ENCODE measurements around the gene ZNF594.

DNA sequence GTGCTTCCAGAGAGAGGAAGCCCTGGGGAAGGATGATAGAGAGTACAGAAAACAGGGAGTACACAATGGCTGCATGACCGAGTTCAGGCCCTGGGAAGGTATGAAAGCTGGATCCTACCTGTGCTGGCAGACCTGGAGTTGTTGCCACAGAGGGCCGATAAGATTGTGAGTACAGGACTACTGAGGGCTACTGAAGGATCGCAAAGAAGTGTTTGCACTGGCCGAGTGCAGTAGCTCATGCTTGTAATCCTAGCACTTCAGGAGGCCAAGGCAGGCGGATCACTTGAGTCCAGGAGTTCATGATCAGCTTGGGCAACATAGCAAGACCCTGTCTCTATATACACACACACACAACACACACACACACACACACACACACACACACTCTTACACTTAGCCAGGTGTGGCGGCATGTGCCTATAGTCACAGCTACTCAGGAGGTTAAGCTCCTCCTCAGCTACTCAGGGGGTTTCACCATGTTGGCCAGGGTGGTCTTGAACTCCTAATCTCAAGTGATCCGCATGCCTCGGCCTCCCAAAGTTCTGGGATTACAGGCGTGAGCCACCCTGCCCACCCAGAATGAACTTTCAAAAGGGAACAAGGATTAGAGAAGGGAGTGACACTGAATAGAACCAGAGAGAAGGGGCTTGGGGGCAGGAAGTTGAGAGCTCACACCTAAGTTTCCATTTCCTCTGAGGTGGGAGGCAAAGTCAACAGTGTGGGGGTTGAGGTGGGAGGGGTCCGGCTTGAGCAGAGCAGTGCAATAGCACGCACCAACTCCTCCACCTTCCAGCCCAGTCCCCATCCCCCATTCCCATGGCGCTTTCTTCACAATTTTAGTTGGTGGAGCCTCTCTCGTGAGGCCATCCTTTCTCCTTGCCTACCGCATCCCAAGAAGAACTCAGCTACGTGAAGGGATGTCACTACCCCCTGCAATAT, 35.5 kb upstream of the ZNF594 start:
- no peak for TF ChIP-seq EZH2 (IDR thresholded peaks at IDR 0.05)
- no peak for TF ChIP-seq POLR2AphosphoS5 (IDR thresholded peaks at IDR 0.05; ENCODE audit: borderline replicate concordance, low read depth, low read length)
